HK-2 (cell line): Measurements from ENCODE around the gene FOXP1.

Experiments used
- DNase-seq: peaks from one replicate; pipeline ENCODE4 v3.0.0-alpha.2; 2018; ENCODE audit not compliant: unreplicated experiment

Gene FOXP1

GRCh38 chr3:71564361-71564760, 19.2 kb downstream of the FOXP1 start:
- peak; percentile 45 for DNase-seq

GRCh38 chr3:71563827-71564226, 19.7 kb downstream of the FOXP1 start:
- DNase-seq = no peak

- DNase-seq = no peak
These were observed 20.6 kb downstream of the FOXP1 start for GRCh38 chr3:71562938-71563337.

- no peak for DNase-seq
These were observed 22.9 kb downstream of the FOXP1 start for GRCh38 chr3:71560665-71561064.

- no peak for DNase-seq
These were observed 23.9 kb downstream of the FOXP1 start for GRCh38 chr3:71559578-71560162.

- no peak for DNase-seq
These were observed 24.5 kb downstream of the FOXP1 start for GRCh38 chr3:71559021-71559420.

GRCh38 chr3:71554649-71555048, 28.9 kb downstream of the FOXP1 start:
- DNase-seq = no peak

- no peak for DNase-seq
These were observed 32.1 kb downstream of the FOXP1 start for GRCh38 chr3:71551311-71551919.

- DNase-seq = no peak
These were observed 33.6 kb downstream of the FOXP1 start for GRCh38 chr3:71549951-71550350.

- DNase-seq = no peak
These were observed 34.7 kb downstream of the FOXP1 start for GRCh38 chr3:71548705-71549384.

GRCh38 chr3:71547249-71548198, 36.0 kb downstream of the FOXP1 start:
- DNase-seq = no peak

GRCh38 chr3:71546821-71547220, 36.7 kb downstream of the FOXP1 start:
- DNase-seq = no peak

GRCh38 chr3:71545330-71545729, 38.2 kb downstream of the FOXP1 start:
- DNase-seq = no peak

GRCh38 chr3:71543371-71544016, 40.0 kb downstream of the FOXP1 start:
- no peak for DNase-seq

- no peak for DNase-seq
These were observed 40.8 kb downstream of the FOXP1 start for GRCh38 chr3:71542521-71543370.

- DNase-seq = no peak
These were observed 42.2 kb downstream of the FOXP1 start for GRCh38 chr3:71541313-71541712.

GRCh38 chr3:71537211-71537611, 46.3 kb downstream of the FOXP1 start:
- DNase-seq = peak; percentile 78

GRCh38 chr3:71536376-71536965, 47.1 kb downstream of the FOXP1 start:
- DNase-seq = peak; percentile 44

GRCh38 chr3:71533588-71533987, 49.9 kb downstream of the FOXP1 start:
- DNase-seq = no peak

GRCh38 chr3:71532639-71533395, 50.7 kb downstream of the FOXP1 start:
- no peak for DNase-seq
